GM12873 (cell line): ENCODE results near the gene RPS6KA3.

Experiments
- TF ChIP-seq, protein P1 (sequence below): IDR thresholded peaks from 2 replicates; pipeline ENCODE4 v1.5.1; 2012; ENCODE audit warnings: low read depth, mild to moderate bottlenecking, moderate library complexity, low read length, control low read depth; ENCODE audit not compliant: insufficient read depth; ENCODE audit errors: missing control alignments

Gene RPS6KA3

DNA sequence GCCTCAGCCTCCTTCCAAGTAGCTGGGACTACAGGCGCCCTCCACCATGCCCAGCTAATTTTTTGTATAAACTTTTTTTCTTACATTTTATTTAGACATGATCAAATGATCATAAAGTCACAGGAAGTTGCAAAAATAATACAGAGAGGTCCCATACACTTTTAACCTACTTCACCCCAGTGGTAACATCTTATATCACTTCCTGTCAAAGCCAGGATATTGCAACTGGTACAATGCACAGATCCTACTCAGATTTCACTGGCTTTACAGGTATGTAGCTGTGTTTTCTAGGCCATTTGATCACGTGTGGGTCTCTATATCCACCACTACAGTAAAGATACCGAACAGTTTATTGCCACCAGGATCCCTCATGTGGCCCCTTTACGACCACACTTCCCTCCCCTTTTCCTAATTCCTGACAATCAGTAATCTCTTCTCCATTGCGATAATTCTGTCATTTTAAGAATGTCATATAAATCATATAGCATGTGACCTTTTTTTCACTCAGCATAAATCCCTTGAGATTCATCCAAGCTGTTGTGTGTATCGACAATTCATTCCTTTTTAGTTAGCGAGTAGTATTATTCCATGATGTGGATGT is 18.0 kb downstream of the RPS6KA3 start:
- TF ChIP-seq, protein P1, sequence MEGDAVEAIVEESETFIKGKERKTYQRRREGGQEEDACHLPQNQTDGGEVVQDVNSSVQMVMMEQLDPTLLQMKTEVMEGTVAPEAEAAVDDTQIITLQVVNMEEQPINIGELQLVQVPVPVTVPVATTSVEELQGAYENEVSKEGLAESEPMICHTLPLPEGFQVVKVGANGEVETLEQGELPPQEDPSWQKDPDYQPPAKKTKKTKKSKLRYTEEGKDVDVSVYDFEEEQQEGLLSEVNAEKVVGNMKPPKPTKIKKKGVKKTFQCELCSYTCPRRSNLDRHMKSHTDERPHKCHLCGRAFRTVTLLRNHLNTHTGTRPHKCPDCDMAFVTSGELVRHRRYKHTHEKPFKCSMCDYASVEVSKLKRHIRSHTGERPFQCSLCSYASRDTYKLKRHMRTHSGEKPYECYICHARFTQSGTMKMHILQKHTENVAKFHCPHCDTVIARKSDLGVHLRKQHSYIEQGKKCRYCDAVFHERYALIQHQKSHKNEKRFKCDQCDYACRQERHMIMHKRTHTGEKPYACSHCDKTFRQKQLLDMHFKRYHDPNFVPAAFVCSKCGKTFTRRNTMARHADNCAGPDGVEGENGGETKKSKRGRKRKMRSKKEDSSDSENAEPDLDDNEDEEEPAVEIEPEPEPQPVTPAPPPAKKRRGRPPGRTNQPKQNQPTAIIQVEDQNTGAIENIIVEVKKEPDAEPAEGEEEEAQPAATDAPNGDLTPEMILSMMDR, result no peak

DNA sequence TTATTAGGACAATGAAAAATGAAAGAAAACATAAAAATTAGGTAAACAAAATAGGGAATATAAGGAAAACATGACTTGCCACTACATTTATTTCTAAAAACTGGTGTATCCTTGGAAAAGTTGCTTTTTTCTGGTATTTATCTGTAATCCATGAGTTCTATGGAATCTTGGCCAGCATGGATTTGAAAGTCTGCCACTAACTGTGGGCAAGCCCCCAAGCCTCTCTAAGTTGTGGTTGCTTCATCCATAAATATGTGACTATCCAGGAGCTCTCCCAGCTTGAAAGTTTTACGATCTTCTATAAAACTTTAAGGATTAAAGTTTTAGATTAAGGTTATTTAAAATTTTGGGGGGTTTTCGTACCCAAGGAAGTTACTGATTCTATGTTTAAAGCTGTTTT is 21.8 kb downstream of the RPS6KA3 start:
- TF ChIP-seq, protein P1, result no peak

DNA sequence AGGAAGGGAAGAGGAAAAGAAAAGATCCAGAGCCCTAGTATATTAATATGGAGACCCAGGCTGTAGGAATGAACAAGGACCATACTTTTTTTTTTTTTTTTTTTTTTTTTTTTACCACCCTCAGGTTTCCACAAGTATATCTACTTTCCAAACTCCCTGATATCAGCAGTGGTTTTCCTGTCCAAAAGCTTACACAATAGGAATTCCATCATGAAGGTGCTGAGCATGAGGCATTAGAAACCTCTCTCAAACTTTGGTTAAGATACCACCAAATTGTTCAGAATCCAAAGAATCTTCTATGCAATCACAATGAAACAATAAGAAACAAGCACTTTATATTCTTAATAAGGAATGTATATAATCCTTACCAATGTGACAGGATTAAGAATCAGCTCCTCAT is 26.5 kb downstream of the RPS6KA3 start:
- TF ChIP-seq, protein P1, result no peak

DNA sequence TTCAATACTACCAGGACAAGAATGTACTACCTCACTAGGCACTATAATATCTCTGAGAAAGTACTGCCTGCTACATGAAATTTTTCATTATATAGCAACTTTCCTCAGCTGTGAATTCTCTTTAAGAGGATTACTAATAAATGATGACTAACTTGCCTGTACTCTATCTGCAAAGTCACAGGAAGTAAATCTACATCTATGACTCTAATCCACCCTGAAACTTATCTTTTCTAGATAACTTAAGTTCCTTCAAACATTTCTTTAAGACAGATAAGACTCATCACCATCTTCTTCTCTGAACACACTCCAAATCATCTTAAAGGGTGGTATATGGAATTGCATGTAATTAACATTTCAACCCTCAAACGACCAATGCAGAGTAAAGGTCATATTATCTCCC is 28.8 kb downstream of the RPS6KA3 start:
- TF ChIP-seq, protein P1, result no peak

DNA sequence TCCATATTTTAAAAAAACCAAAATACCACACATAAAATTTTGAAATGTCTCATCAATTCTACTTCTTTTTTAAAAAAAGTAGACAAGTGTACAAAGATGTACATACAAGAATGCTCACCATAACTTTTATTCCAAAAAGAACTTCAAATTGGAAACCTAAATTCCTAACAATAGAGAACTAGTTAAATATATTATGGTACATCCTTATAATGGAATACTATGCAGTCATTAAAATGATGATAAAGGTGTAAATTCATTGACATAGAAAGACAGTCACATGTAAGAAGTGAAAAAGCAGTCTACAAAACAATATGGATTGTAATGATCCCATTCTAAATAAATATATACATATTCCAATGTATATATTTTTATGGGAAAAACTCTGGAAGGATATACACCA is 31.0 kb downstream of the RPS6KA3 start:
- TF ChIP-seq, protein P1, result no peak

DNA sequence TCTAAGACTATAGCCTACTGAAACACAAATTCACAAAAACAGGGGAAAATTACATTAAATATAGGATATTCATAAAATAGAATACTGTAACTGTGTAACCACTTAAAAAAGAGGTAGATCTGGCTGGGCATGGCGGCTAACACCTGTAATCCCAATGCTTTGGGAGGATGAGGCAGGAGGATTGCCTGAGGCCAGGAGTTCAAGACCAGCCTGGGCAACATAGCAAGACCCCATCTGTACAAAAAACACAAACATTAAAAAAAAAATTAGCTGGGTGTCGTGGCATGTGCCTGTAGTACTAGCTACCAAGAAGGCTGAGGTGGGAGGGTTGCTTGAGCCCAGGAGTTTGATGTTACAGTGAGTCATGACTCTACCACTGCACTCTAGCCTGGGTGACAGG is 33.4 kb downstream of the RPS6KA3 start:
- TF ChIP-seq, protein P1, result no peak

DNA sequence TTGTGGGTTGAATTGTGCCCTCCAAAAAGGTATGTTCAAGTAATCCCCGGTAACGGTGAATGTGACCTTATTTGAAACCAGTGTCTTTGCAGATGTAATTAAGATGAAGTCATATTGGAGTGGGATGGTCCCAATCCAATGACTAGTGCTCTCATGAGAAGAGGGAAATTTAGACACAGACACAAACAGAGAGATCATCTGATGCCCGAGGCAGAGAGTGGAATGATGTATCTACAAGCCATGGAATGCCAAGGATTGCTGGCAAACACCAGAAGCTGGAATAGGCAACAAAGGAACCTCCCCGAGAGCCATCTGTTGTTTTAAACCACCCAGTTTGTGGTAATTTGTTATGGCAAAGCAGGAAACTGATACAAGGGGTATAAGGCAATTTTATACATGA is 35.1 kb downstream of the RPS6KA3 start:
- TF ChIP-seq, protein P1, result no peak
